HepG2 (cell line): ENCODE data around the gene HSF2BP. TPM values are rescaled to one million over a fixed set of nuclear protein-coding genes. Genes with fewer than 3 reads are reported as not detected.

ENCODE experiments used
- CBFB ChIP-seq: sonication (generic); formaldehyde crosslinking; IDR thresholded peaks from 2 replicates; pipeline ENCODE4 v1.4.0; 2020; ENCODE audit warnings: missing genetic modification reagents
- CENPT ChIP-seq: sonication (generic); formaldehyde crosslinking; IDR thresholded peaks from 2 replicates; pipeline ENCODE4 v1.8.0; 2022; ENCODE audit warnings: low read depth, mild to moderate bottlenecking, moderate library complexity, missing genetic modification reagents
- GATAD1 ChIP-seq: IDR thresholded peaks from 2 replicates; pipeline ENCODE4 v1.6.1; 2016; ENCODE audit warnings: missing genetic modification reagents, missing compliant biosample characterization
- IKZF1 ChIP-seq: fragments of 450-650 bp; IDR thresholded peaks from 2 replicates; pipeline ENCODE4 v1.7.1; 2016
- ZEB1 ChIP-seq: IDR thresholded peaks from 2 replicates; pipeline ENCODE4 v1.6.1; 2012; ENCODE audit warnings: mild to moderate bottlenecking, low read depth, inconsistent platforms; ENCODE audit not compliant: insufficient replicate concordance
- ZFAT ChIP-seq: sonication (generic); formaldehyde crosslinking; conservative IDR thresholded peaks from 2 replicates; pipeline ENCODE4 v1.8.1; 2023; ENCODE audit warnings: missing genetic modification reagents, inconsistent platforms
- ZFX ChIP-seq: sonication (generic); formaldehyde crosslinking; IDR thresholded peaks from 2 replicates; pipeline ENCODE4 v1.4.0; 2020; ENCODE audit warnings: mild to moderate bottlenecking, low read depth, missing genetic modification reagents, moderate library complexity
- ZKSCAN5 ChIP-seq: sonication (generic); formaldehyde crosslinking; IDR thresholded peaks from 2 replicates; pipeline ENCODE4 v1.5.1; 2020; ENCODE audit warnings: mild to moderate bottlenecking, missing genetic modification reagents
- ZNF260 ChIP-seq: sonication (generic); formaldehyde crosslinking; IDR thresholded peaks from 2 replicates; pipeline ENCODE4 v1.4.0; 2020; ENCODE audit warnings: missing genetic modification reagents, low read depth, mild to moderate bottlenecking, borderline replicate concordance
- ZNF30 ChIP-seq: sonication (generic); formaldehyde crosslinking; IDR thresholded peaks from 2 replicates; pipeline ENCODE4 v1.5.0; 2020; ENCODE audit warnings: mild to moderate bottlenecking, missing genetic modification reagents
- ZNF510 ChIP-seq: sonication (generic); formaldehyde crosslinking; IDR thresholded peaks from 2 replicates; pipeline ENCODE4 v1.4.0; 2020; ENCODE audit warnings: low read depth, mild to moderate bottlenecking, missing genetic modification reagents
- ZNF569 ChIP-seq: sonication (generic); formaldehyde crosslinking; IDR thresholded peaks from 2 replicates; pipeline ENCODE4 v1.5.0; 2020; ENCODE audit warnings: mild to moderate bottlenecking, missing genetic modification reagents, moderate library complexity, borderline replicate concordance
- polyA plus RNA-seq, 8 experiments: library from polyadenylated mRNA; depleted of rRNA in 3 of 8; stranded (reverse) in 7 of 8; unstranded in 1 of 8; fragments of >200 nt; fragmentation: Illumina TruSeq in 4 of 8; extraction: Trizol in 4 of 8; gene quantifications; 2 replicates each; pipeline versions ENCODE4 v1.2.1 to v1.2.3, GENCODE V29; 2011 to 2016; ENCODE audit warnings: low read depth in 4 of 8, missing spikeins in 1 of 8, mixed read lengths in 1 of 8; ENCODE audit not compliant: insufficient read depth in 1 of 8
- total RNA-seq, 5 experiments: library from RNA; depleted of rRNA; stranded (reverse); fragments of >200 nt; fragmentation: Illumina TruSeq; extraction: Trizol; gene quantifications; 2 replicates each; pipeline ENCODE4 v1.2.3, GENCODE V29; 2016; ENCODE audit warnings: low read depth in 1 of 5
- TF ChIP-seq, protein P1 (sequence below): sonication (generic); formaldehyde crosslinking; IDR thresholded peaks from 2 replicates; pipeline ENCODE4 v1.8.1; 2022; ENCODE audit warnings: mild to moderate bottlenecking, missing genetic modification reagents
- TF ChIP-seq, protein P2 (sequence below): sonication (generic); formaldehyde crosslinking; IDR thresholded peaks from 2 replicates; pipeline ENCODE4 v1.4.0; 2020; ENCODE audit warnings: missing genetic modification reagents, mild to moderate bottlenecking, borderline replicate concordance
- TF ChIP-seq, protein P3 (sequence below): sonication (generic); formaldehyde crosslinking; IDR thresholded peaks from 2 replicates; pipeline ENCODE4 v1.5.0; 2020; ENCODE audit warnings: mild to moderate bottlenecking, missing genetic modification reagents, borderline replicate concordance
- TF ChIP-seq, protein P4 (sequence below): IDR thresholded peaks from 2 replicates; pipeline ENCODE4 v1.6.1; 2016; ENCODE audit warnings: low read depth
- TF ChIP-seq, protein P5 (sequence below): fragments of 450-650 bp; IDR thresholded peaks from 2 replicates; pipeline ENCODE4 v1.6.1; 2017; ENCODE audit warnings: mild to moderate bottlenecking

HSF2BP gene
- total and polyA plus RNA-seq, 2 of the 13 experiments (the other 11 are each of a cell fraction or from before 2014, with no cell fraction given), result 0.67 to 2.2 TPM

DNA sequence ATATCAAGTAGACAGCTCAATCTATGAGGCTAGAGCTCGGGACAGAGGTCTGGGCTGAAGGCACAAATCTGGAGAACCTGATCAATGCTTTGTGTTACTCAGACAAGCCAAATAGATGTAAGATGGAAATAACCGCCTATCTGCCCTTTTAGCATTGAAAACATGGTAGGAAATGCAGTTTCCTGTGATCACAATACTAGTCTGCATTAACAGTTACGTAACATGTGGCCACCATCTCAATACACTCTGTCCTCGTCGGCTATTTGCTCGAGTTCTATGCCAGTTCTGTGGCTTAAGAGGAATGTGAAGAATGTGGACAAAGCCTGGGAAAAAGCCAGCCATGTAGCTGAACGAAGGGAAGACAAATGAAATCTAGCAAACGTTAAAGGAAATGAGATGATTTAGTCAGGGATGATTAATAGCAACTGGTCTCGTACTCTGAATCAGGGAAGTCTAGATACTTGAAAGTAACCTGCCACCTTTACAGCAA lies 73.3 kb downstream of the HSF2BP start (continued):
- TF ChIP-seq, protein P1, sequence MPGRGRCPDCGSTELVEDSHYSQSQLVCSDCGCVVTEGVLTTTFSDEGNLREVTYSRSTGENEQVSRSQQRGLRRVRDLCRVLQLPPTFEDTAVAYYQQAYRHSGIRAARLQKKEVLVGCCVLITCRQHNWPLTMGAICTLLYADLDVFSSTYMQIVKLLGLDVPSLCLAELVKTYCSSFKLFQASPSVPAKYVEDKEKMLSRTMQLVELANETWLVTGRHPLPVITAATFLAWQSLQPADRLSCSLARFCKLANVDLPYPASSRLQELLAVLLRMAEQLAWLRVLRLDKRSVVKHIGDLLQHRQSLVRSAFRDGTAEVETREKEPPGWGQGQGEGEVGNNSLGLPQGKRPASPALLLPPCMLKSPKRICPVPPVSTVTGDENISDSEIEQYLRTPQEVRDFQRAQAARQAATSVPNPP (CRISPR knock-in tag), result no peak
- TF ChIP-seq ZNF569 (CRISPR knock-in tag) (no peak), GATAD1 (CRISPR knock-in tag) (no peak), ZFX (peak; percentile 36; the same call in 1 of the 2 replicates), ZNF510 (CRISPR knock-in tag) (no peak), CENPT (no peak), ZFAT (CRISPR knock-in tag) (no peak), ZEB1 (no peak), CBFB (CRISPR knock-in tag) (peak; percentile 98), IKZF1 (no peak), ZKSCAN5 (CRISPR knock-in tag) (no peak), ZNF30 (CRISPR knock-in tag) (no peak), ZNF260 (CRISPR knock-in tag) (no peak)
- TF ChIP-seq, protein P2, sequence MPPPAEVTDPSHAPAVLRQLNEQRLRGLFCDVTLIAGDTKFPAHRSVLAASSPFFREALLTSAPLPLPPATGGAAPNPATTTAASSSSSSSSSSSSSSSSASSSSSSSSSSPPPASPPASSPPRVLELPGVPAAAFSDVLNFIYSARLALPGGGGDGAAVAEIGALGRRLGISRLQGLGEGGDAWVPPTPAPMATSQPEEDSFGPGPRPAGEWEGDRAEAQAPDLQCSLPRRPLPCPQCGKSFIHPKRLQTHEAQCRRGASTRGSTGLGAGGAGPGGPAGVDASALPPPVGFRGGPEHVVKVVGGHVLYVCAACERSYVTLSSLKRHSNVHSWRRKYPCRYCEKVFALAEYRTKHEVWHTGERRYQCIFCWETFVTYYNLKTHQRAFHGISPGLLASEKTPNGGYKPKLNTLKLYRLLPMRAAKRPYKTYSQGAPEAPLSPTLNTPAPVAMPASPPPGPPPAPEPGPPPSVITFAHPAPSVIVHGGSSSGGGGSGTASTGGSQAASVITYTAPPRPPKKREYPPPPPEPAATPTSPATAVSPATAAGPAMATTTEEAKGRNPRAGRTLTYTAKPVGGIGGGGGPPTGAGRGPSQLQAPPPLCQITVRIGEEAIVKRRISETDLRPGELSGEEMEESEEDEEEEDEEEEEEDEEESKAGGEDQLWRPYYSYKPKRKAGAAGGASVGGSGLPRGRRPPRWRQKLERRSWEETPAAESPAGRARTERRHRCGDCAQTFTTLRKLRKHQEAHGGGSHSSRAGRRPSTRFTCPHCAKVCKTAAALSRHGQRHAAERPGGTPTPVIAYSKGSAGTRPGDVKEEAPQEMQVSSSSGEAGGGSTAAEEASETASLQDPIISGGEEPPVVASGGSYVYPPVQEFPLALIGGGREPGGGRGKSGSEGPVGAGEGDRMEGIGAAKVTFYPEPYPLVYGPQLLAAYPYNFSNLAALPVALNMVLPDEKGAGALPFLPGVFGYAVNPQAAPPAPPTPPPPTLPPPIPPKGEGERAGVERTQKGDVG (CRISPR knock-in tag), result no peak
- TF ChIP-seq, protein P3, sequence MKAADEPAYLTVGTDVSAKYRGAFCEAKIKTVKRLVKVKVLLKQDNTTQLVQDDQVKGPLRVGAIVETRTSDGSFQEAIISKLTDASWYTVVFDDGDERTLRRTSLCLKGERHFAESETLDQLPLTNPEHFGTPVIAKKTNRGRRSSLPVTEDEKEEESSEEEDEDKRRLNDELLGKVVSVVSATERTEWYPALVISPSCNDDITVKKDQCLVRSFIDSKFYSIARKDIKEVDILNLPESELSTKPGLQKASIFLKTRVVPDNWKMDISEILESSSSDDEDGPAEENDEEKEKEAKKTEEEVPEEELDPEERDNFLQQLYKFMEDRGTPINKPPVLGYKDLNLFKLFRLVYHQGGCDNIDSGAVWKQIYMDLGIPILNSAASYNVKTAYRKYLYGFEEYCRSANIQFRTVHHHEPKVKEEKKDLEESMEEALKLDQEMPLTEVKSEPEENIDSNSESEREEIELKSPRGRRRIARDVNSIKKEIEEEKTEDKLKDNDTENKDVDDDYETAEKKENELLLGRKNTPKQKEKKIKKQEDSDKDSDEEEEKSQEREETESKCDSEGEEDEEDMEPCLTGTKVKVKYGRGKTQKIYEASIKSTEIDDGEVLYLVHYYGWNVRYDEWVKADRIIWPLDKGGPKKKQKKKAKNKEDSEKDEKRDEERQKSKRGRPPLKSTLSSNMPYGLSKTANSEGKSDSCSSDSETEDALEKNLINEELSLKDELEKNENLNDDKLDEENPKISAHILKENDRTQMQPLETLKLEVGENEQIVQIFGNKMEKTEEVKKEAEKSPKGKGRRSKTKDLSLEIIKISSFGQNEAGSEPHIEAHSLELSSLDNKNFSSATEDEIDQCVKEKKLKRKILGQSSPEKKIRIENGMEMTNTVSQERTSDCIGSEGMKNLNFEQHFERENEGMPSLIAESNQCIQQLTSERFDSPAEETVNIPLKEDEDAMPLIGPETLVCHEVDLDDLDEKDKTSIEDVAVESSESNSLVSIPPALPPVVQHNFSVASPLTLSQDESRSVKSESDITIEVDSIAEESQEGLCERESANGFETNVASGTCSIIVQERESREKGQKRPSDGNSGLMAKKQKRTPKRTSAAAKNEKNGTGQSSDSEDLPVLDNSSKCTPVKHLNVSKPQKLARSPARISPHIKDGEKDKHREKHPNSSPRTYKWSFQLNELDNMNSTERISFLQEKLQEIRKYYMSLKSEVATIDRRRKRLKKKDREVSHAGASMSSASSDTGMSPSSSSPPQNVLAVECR (CRISPR knock-in tag), result peak; percentile 12; the same call in 1 of the 2 replicates
- TF ChIP-seq, protein P4, sequence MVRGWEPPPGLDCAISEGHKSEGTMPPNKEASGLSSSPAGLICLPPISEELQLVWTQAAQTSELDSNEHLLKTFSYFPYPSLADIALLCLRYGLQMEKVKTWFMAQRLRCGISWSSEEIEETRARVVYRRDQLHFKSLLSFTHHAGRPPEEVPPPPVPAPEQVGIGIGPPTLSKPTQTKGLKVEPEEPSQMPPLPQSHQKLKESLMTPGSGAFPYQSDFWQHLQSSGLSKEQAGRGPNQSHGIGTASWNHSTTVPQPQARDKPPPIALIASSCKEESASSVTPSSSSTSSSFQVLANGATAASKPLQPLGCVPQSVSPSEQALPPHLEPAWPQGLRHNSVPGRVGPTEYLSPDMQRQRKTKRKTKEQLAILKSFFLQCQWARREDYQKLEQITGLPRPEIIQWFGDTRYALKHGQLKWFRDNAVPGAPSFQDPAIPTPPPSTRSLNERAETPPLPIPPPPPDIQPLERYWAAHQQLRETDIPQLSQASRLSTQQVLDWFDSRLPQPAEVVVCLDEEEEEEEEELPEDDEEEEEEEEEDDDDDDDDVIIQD (CRISPR knock-in tag), result peak; percentile 93
- TF ChIP-seq, protein P5, sequence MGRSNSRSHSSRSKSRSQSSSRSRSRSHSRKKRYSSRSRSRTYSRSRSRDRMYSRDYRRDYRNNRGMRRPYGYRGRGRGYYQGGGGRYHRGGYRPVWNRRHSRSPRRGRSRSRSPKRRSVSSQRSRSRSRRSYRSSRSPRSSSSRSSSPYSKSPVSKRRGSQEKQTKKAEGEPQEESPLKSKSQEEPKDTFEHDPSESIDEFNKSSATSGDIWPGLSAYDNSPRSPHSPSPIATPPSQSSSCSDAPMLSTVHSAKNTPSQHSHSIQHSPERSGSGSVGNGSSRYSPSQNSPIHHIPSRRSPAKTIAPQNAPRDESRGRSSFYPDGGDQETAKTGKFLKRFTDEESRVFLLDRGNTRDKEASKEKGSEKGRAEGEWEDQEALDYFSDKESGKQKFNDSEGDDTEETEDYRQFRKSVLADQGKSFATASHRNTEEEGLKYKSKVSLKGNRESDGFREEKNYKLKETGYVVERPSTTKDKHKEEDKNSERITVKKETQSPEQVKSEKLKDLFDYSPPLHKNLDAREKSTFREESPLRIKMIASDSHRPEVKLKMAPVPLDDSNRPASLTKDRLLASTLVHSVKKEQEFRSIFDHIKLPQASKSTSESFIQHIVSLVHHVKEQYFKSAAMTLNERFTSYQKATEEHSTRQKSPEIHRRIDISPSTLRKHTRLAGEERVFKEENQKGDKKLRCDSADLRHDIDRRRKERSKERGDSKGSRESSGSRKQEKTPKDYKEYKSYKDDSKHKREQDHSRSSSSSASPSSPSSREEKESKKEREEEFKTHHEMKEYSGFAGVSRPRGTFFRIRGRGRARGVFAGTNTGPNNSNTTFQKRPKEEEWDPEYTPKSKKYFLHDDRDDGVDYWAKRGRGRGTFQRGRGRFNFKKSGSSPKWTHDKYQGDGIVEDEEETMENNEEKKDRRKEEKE, result no peak
